Breast epithelium (tissue), 4 donors: Measurements from ENCODE around the gene KHSRP. TPM values are rescaled to one million over a fixed set of nuclear protein-coding genes. Genes with fewer than 3 reads are reported as not detected.

Experiments
- DNase-seq, 2 donors: peaks; one replicate each; pipeline ENCODE4 v3.0.0-alpha.2; 2019; ENCODE audit warnings: low spot score in 2 of 2
- H3K27ac ChIP-seq, 2 donors: fragments of 200-600 bp; sonication (generic) in 1 of 2; one replicate each; pipeline ENCODE4 v1.5.1; 2016 to 2019; ENCODE audit warnings: mild to moderate bottlenecking in 1 of 2
- H3K27me3 ChIP-seq, 2 donors: fragments of 200-600 bp; sonication (generic) in 1 of 2; one replicate each; pipeline versions ENCODE4 v1.5.1 to v1.6.0; 2017 to 2019; ENCODE audit warnings: control low read depth in 1 of 2, mild to moderate bottlenecking in 1 of 2
- H3K36me3 ChIP-seq: fragments of 200-600 bp; one replicate; pipeline ENCODE4 v1.5.1; 2019
- H3K4me1 ChIP-seq, 2 donors: fragments of 200-600 bp; sonication (generic); one replicate each; pipeline ENCODE4 v1.5.1; 2016 to 2019; ENCODE audit warnings: control low read depth in 1 of 2
- H3K4me3 ChIP-seq, 3 donors: fragments of 200-600 bp; sonication (generic); 1 replicate in 2 of 3; 2 replicates in 1 of 3; pipeline ENCODE4 v1.5.1; 2016 to 2019; ENCODE audit warnings: mild to moderate bottlenecking in 3 of 3, moderate library complexity in 2 of 3
- H3K9me3 ChIP-seq, 2 donors: fragments of 200-600 bp; sonication (generic) in 1 of 2; one replicate each; pipeline ENCODE4 v1.5.1; 2016 to 2019; ENCODE audit warnings: control low read depth in 1 of 2
- CTCF ChIP-seq, 3 donors: fragments of 450-650 bp; IDR thresholded peaks; one replicate each; pipeline ENCODE4 v1.5.1; 2016 to 2017; ENCODE audit warnings: antibody characterized with exemption in 3 of 3, mild to moderate bottlenecking in 3 of 3, moderate library complexity in 3 of 3
- POLR2A ChIP-seq: fragments of 450-650 bp; IDR thresholded peaks from one replicate; pipeline ENCODE4 v1.6.1; 2016; ENCODE audit warnings: antibody characterized with exemption, mild to moderate bottlenecking, moderate library complexity
- POLR2AphosphoS5 ChIP-seq, 3 donors: sonication (generic); formaldehyde crosslinking; IDR thresholded peaks; one replicate each; pipeline ENCODE4 v1.6.1; 2017; ENCODE audit warnings: antibody characterized with exemption in 3 of 3
- intact Hi-C: fragments of 100-400 bp; cut with DNase I; formaldehyde crosslinking; loops from one replicate; pipeline ENCODE4 v1.15.1; 2023; ENCODE audit warnings: low total_unique reads
- total RNA-seq, 3 donors: library from RNA; depleted of rRNA; stranded (reverse); fragments of >200 nt; gene quantifications; one replicate each; pipeline ENCODE4 v1.1.0, GENCODE V29; 2016

Gene KHSRP
- total RNA-seq, 3 donors from 2014 or later = 71.4 to 76.1 (median 73.0) TPM

GRCh38 chr19:6383188-6383587 is 41.4 kb downstream of the KHSRP start:
- no peaks in the 10 kb centered on the region for H3K27me3 ChIP-seq
- no peaks in the 10 kb centered on the region for H3K9me3 ChIP-seq
- no peak overlapping the region for H3K4me3 ChIP-seq
- H3K36me3 ChIP-seq = peaks cover 20% of the 10 kb centered on the region
- no peak overlapping the region for H3K27ac ChIP-seq
- TF ChIP-seq POLR2A = no peak
- no peak for TF ChIP-seq CTCF (IDR thresholded peaks at IDR 0.05)
- TF ChIP-seq POLR2AphosphoS5 (IDR thresholded peaks at IDR 0.05) = no peak
- no peaks in the 10 kb centered on the region for H3K4me1 ChIP-seq
- intact Hi-C loops = no loop called here
- DNase-seq = no peak

- Histone ChIP-seq H3K9me3 (no peaks in the 10 kb centered on the region), H3K36me3 (peaks cover 20% of the 10 kb centered on the region), H3K4me1 (no peaks in the 10 kb centered on the region), H3K27ac (no peak overlapping the region), H3K4me3 (no peak overlapping the region), H3K27me3 (no peaks in the 10 kb centered on the region)
- DNase-seq = no peak
- TF ChIP-seq POLR2A (no peak), CTCF (IDR thresholded peaks at IDR 0.05) (no peak), POLR2AphosphoS5 (IDR thresholded peaks at IDR 0.05) (no peak)
- intact Hi-C loops = no loop called here
Observed at GRCh38 chr19:6381030-6381750, 43.4 kb downstream of the KHSRP start.

GRCh38 chr19:6379744-6380143 is 44.9 kb downstream of the KHSRP start:
- no peak overlapping the region for H3K4me3 ChIP-seq
- no peaks in the 10 kb centered on the region for H3K27me3 ChIP-seq
- H3K27ac ChIP-seq = no peak overlapping the region
- H3K4me1 ChIP-seq = no peaks in the 10 kb centered on the region
- TF ChIP-seq POLR2A (no peak), POLR2AphosphoS5 (IDR thresholded peaks at IDR 0.05) (no peak), CTCF (IDR thresholded peaks at IDR 0.05) (no peak)
- no peak for DNase-seq
- peaks cover 20% of the 10 kb centered on the region for H3K36me3 ChIP-seq
- intact Hi-C loops = loop anchor here (2.0 kb wide), 1 partner anchor 47 kb away; no protein-coding TSS in a partner anchor
- H3K9me3 ChIP-seq = no peaks in the 10 kb centered on the region

GRCh38 chr19:6378486-6378885 is 46.1 kb downstream of the KHSRP start:
- Histone ChIP-seq H3K27ac (no peak overlapping the region), H3K36me3 (peaks cover 20% of the 10 kb centered on the region), H3K27me3 (no peaks in the 10 kb centered on the region), H3K9me3 (no peaks in the 10 kb centered on the region), H3K4me3 (no peak overlapping the region), H3K4me1 (peaks cover 0 to 6% of the 10 kb centered on the region in 2 donors)
- intact Hi-C loops = loop anchor here (2.0 kb wide), 1 partner anchor 48 kb away; no protein-coding TSS in a partner anchor
- TF ChIP-seq POLR2AphosphoS5 (IDR thresholded peaks at IDR 0.05) (no peak), CTCF (IDR thresholded peaks at IDR 0.05) (no peak), POLR2A (no peak)
- DNase-seq = no peak

GRCh38 chr19:6378041-6378440 is 46.6 kb downstream of the KHSRP start:
- DNase-seq = peak in 1 of 2 donors; percentile 58
- H3K27ac ChIP-seq = no peak overlapping the region
- peaks cover 0 to 6% of the 10 kb centered on the region in 2 donors for H3K4me1 ChIP-seq
- H3K9me3 ChIP-seq = no peaks in the 10 kb centered on the region
- H3K27me3 ChIP-seq = no peaks in the 10 kb centered on the region
- TF ChIP-seq POLR2AphosphoS5 (IDR thresholded peaks at IDR 0.05) (no peak), CTCF (IDR thresholded peaks at IDR 0.05) (no peak), POLR2A (no peak)
- H3K4me3 ChIP-seq = no peak overlapping the region
- intact Hi-C loops = loop anchor here (2.0 kb wide), 1 partner anchor 49 kb away; no protein-coding TSS in a partner anchor
- peaks cover 20% of the 10 kb centered on the region for H3K36me3 ChIP-seq
